Breast epithelium (tissue), 3 donors: Measurements from ENCODE around the gene L3MBTL3.

ENCODE experiments used
- POLR2A ChIP-seq: fragments of 450-650 bp; IDR thresholded peaks from one replicate; pipeline ENCODE4 v1.6.1; 2016; ENCODE audit warnings: antibody characterized with exemption, mild to moderate bottlenecking, moderate library complexity
- POLR2AphosphoS5 ChIP-seq, 3 donors: sonication (generic); formaldehyde crosslinking; IDR thresholded peaks; one replicate each; pipeline ENCODE4 v1.6.1; 2017; ENCODE audit warnings: antibody characterized with exemption in 3 of 3
- TF ChIP-seq, protein P1 (sequence below), 3 donors: fragments of 450-650 bp; IDR thresholded peaks; one replicate each; pipeline ENCODE4 v1.5.1; 2016 to 2017; ENCODE audit warnings: antibody characterized with exemption in 3 of 3, mild to moderate bottlenecking in 3 of 3, moderate library complexity in 3 of 3

GRCh38 chr6:130076512-130076911 lies 58.1 kb downstream of the L3MBTL3 start:
- TF ChIP-seq, protein P1, sequence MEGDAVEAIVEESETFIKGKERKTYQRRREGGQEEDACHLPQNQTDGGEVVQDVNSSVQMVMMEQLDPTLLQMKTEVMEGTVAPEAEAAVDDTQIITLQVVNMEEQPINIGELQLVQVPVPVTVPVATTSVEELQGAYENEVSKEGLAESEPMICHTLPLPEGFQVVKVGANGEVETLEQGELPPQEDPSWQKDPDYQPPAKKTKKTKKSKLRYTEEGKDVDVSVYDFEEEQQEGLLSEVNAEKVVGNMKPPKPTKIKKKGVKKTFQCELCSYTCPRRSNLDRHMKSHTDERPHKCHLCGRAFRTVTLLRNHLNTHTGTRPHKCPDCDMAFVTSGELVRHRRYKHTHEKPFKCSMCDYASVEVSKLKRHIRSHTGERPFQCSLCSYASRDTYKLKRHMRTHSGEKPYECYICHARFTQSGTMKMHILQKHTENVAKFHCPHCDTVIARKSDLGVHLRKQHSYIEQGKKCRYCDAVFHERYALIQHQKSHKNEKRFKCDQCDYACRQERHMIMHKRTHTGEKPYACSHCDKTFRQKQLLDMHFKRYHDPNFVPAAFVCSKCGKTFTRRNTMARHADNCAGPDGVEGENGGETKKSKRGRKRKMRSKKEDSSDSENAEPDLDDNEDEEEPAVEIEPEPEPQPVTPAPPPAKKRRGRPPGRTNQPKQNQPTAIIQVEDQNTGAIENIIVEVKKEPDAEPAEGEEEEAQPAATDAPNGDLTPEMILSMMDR (IDR thresholded peaks at IDR 0.05): no peak
- no peak for TF ChIP-seq POLR2A
- no peak for TF ChIP-seq POLR2AphosphoS5 (IDR thresholded peaks at IDR 0.05)
